ENCODE data around the gene PPP2R3B. TPM values are rescaled to one million over a fixed set of nuclear protein-coding genes. Genes with fewer than 3 reads are reported as not detected.
A peak's percentile ranks its signal among the peaks of the same experiment; 100 is the strongest.
"Not testable (repeated sequence)": the region's sequence is repeated elsewhere in the genome, so short reads cannot be mapped to it uniquely, and the experiment has no call there.

PPP2R3B gene
- total RNA-seq, 2 donors from 2014 or later = 6.8 to 14.5 TPM

GRCh38 chrX:330726-331150 is 56.0 kb downstream of the PPP2R3B start:
- H3K4me1 ChIP-seq (ENCODE audit: control insufficient read depth in 1 of 2, low read depth in 2 of 2) = peaks cover 4 to 11% of the 10 kb centered on the region in 2 donors
- DNase-seq (ENCODE audit: low spot score) (no peak), ATAC-seq (ENCODE audit: insufficient number of reproducible peaks, low FRiP score, low read depth) (no peak)
- no peaks in the 10 kb centered on the region for H3K36me3 ChIP-seq
- no peaks in the 10 kb centered on the region for H3K9me3 ChIP-seq
- no peak for TF ChIP-seq CTCF (IDR thresholded peaks at IDR 0.05)
- H3K27ac ChIP-seq = no peak overlapping the region
- no peak overlapping the region for H3K4me3 ChIP-seq
- H3K27me3 ChIP-seq (replicated peaks; ENCODE audit: insufficient read depth) = no peaks in the 10 kb centered on the region

GRCh38 chrX:330141-330725 is 56.5 kb downstream of the PPP2R3B start:
- not testable (repeated sequence) for H3K27me3 ChIP-seq (replicated peaks; ENCODE audit: insufficient read depth)

GRCh38 chrX:329291-329910 is 57.3 kb downstream of the PPP2R3B start:
- H3K27ac ChIP-seq = no peak overlapping the region
- no peak for DNase-seq (ENCODE audit: low spot score)
- H3K36me3 ChIP-seq = no peaks in the 10 kb centered on the region
- H3K27me3 ChIP-seq (replicated peaks; ENCODE audit: insufficient read depth) = no peaks in the 10 kb centered on the region
- H3K4me1 ChIP-seq (ENCODE audit: control insufficient read depth in 1 of 2, low read depth in 2 of 2) = peaks cover 4 to 11% of the 10 kb centered on the region in 2 donors
- ATAC-seq (ENCODE audit: insufficient number of reproducible peaks, low FRiP score, low read depth) = no peak
- TF ChIP-seq CTCF (IDR thresholded peaks at IDR 0.05) = no peak
- H3K9me3 ChIP-seq = no peaks in the 10 kb centered on the region
- no peak overlapping the region for H3K4me3 ChIP-seq

More at GRCh38 chrX:330141-330725, 56.5 kb downstream of the PPP2R3B start:
- H3K4me1 ChIP-seq (ENCODE audit: control insufficient read depth in 1 of 2, low read depth in 2 of 2) = peaks cover 4 to 11% of the 10 kb centered on the region in 2 donors
- not testable (repeated sequence) for H3K9me3 ChIP-seq; H3K27ac ChIP-seq; DNase-seq (ENCODE audit: low spot score); ATAC-seq (ENCODE audit: insufficient number of reproducible peaks, low FRiP score, low read depth); H3K36me3 ChIP-seq; H3K4me3 ChIP-seq

- Histone ChIP-seq H3K27me3 (replicated peaks; ENCODE audit: insufficient read depth) (no peaks in the 10 kb centered on the region), H3K4me1 (ENCODE audit: control insufficient read depth in 1 of 2, low read depth in 2 of 2) (peaks cover 4 to 11% of the 10 kb centered on the region in 2 donors), H3K9me3 (no peaks in the 10 kb centered on the region), H3K4me3 (no peak overlapping the region), H3K36me3 (no peaks in the 10 kb centered on the region), H3K27ac (no peak overlapping the region)
- ATAC-seq (ENCODE audit: insufficient number of reproducible peaks, low FRiP score, low read depth) (no peak), DNase-seq (ENCODE audit: low spot score) (no peak)
- no peak for TF ChIP-seq CTCF (IDR thresholded peaks at IDR 0.05)
These were observed 59.0 kb downstream of the PPP2R3B start for GRCh38 chrX:327660-328126.

GRCh38 chrX:324664-325063 is 62.0 kb downstream of the PPP2R3B start:
- not testable (repeated sequence) for H3K27ac ChIP-seq

GRCh38 chrX:323721-324628 is 62.7 kb downstream of the PPP2R3B start:
- peaks cover 14 to 15% of the 10 kb centered on the region in 2 donors for H3K4me1 ChIP-seq (ENCODE audit: control insufficient read depth in 1 of 2, low read depth in 2 of 2)
- no peak overlapping the region for H3K4me3 ChIP-seq
- ATAC-seq (ENCODE audit: insufficient number of reproducible peaks, low FRiP score, low read depth) (no peak), DNase-seq (ENCODE audit: low spot score) (peak; percentile 41)
- TF ChIP-seq CTCF (IDR thresholded peaks at IDR 0.05) = no peak
- H3K36me3 ChIP-seq = no peaks in the 10 kb centered on the region
- H3K27ac ChIP-seq = no peak overlapping the region
- no peaks in the 10 kb centered on the region for H3K27me3 ChIP-seq (replicated peaks; ENCODE audit: insufficient read depth)
- no peaks in the 10 kb centered on the region for H3K9me3 ChIP-seq

More at GRCh38 chrX:324664-325063, 62.0 kb downstream of the PPP2R3B start:
- H3K9me3 ChIP-seq; ATAC-seq (ENCODE audit: insufficient number of reproducible peaks, low FRiP score, low read depth); H3K36me3 ChIP-seq; H3K4me3 ChIP-seq; H3K27me3 ChIP-seq (replicated peaks; ENCODE audit: insufficient read depth); DNase-seq (ENCODE audit: low spot score): not testable (repeated sequence)
- peaks cover 12 to 13% of the 10 kb centered on the region in 2 donors for H3K4me1 ChIP-seq (ENCODE audit: control insufficient read depth in 1 of 2, low read depth in 2 of 2)

All from thoracic aorta (tissue), 2 donors.